Astrocyte of the cerebellum (primary cell): ENCODE data around the gene KCNJ5.

Experiments
- DNase-seq: peaks from one replicate; pipeline ENCODE4 v3.0.0-alpha.2; 2011; ENCODE audit warnings: low read depth
- H3K4me3 ChIP-seq: 2 replicates; pipeline ENCODE4 v1.5.1; 2011; ENCODE audit warnings: mild to moderate bottlenecking, low read depth, low read length, moderate library complexity
- CTCF ChIP-seq: IDR thresholded peaks from 2 replicates; pipeline ENCODE4 v1.5.1; 2012; ENCODE audit warnings: low read length, low read depth, moderate library complexity, mild to moderate bottlenecking; ENCODE audit errors: missing control alignments
- in situ Hi-C: cut with HindIII; loops from 2 replicates; pipeline ENCODE4 v1.10.0; 2017; ENCODE audit warnings: low sequenced_read_pairs

KCNJ5 gene

GRCh38 chr11:128852327-128853023, 38.7 kb upstream of the KCNJ5 start:
- TF ChIP-seq CTCF, result no peak
- no peak overlapping the region for H3K4me3 ChIP-seq
- DNase-seq, result no peak
- in situ Hi-C loops, result no loop called here

- DNase-seq, result no peak
- H3K4me3 ChIP-seq, result no peak overlapping the region
- TF ChIP-seq CTCF, result no peak
- in situ Hi-C loops, result no loop called here
These were observed 37.6 kb upstream of the KCNJ5 start for GRCh38 chr11:128853559-128853958.

GRCh38 chr11:128854841-128855240, 36.3 kb upstream of the KCNJ5 start:
- TF ChIP-seq CTCF, result no peak
- no peak for DNase-seq
- in situ Hi-C loops, result no loop called here
- no peak overlapping the region for H3K4me3 ChIP-seq

GRCh38 chr11:128856241-128856640, 34.9 kb upstream of the KCNJ5 start:
- in situ Hi-C loops, result no loop called here
- H3K4me3 ChIP-seq, result no peak overlapping the region
- TF ChIP-seq CTCF, result no peak
- no peak for DNase-seq

GRCh38 chr11:128857341-128857740, 33.8 kb upstream of the KCNJ5 start:
- in situ Hi-C loops, result no loop called here
- TF ChIP-seq CTCF, result no peak
- no peak overlapping the region for H3K4me3 ChIP-seq
- no peak for DNase-seq

- H3K4me3 ChIP-seq, result no peak overlapping the region
- in situ Hi-C loops, result no loop called here
- peak; percentile 87 for TF ChIP-seq CTCF
- DNase-seq, result no peak
These were observed 31.4 kb upstream of the KCNJ5 start for GRCh38 chr11:128859563-128860441.
